Prostate gland (tissue), 2 donors: Measurements from ENCODE around the gene APOBEC4. TPM values are rescaled to one million over a fixed set of nuclear protein-coding genes. Genes with fewer than 3 reads are reported as not detected.

ENCODE experiments used
- DNase-seq: peaks from one replicate; pipeline ENCODE4 v3.0.0-alpha.2; 2019; ENCODE audit warnings: low spot score
- H3K27ac ChIP-seq, 2 donors: fragments of 200-600 bp; sonication (generic); 2 replicates each; pipeline ENCODE4 v1.5.1; 2017 to 2019
- H3K27me3 ChIP-seq: fragments of 200-600 bp; sonication (generic); replicated peaks from 2 replicates; pipeline ENCODE4 v1.5.1; 2019; ENCODE audit not compliant: insufficient read depth
- H3K36me3 ChIP-seq, 2 donors: fragments of 200-600 bp; sonication (generic); 1 replicate in 1 of 2; 2 replicates in 1 of 2; pipeline versions ENCODE4 v1.5.1 to v1.8.1; 2017 to 2019
- H3K4me1 ChIP-seq: fragments of 200-600 bp; sonication (generic); replicated peaks from 2 replicates; pipeline ENCODE4 v1.5.1; 2019
- H3K4me3 ChIP-seq, 2 donors: fragments of 200-600 bp; sonication (generic); 2 replicates each; pipeline ENCODE4 v1.5.1; 2017 to 2019
- H3K9me3 ChIP-seq: fragments of 200-600 bp; sonication (generic); 2 replicates; pipeline ENCODE4 v1.5.1; 2017
- CTCF ChIP-seq, 4 experiments: fragments of 200-600 bp in 2 of 4; fragments of 450-650 bp in 2 of 4; sonication (generic) in 2 of 4; IDR thresholded peaks; 1 replicate in 3 of 4; 2 replicates in 1 of 4; pipeline ENCODE4 v1.5.1; 2016 to 2019; ENCODE audit warnings: antibody characterized with exemption in 4 of 4, mild to moderate bottlenecking in 2 of 4, moderate library complexity in 2 of 4
- POLR2A ChIP-seq: fragments of 450-650 bp; IDR thresholded peaks from one replicate; pipeline ENCODE4 v1.6.1; 2016; ENCODE audit warnings: antibody characterized with exemption, mild to moderate bottlenecking
- POLR2AphosphoS5 ChIP-seq: sonication (generic); formaldehyde crosslinking; IDR thresholded peaks from one replicate; pipeline ENCODE4 v1.6.1; 2017; ENCODE audit warnings: antibody characterized with exemption
- WGBS: methylation state at CpG from one replicate; pipeline ENCODE4 v1.1.5; 2018; 5-methylcytosine and 5-hydroxymethylcytosine counted together
- intact Hi-C: fragments of 100-400 bp; cut with DNase I; formaldehyde crosslinking; loops from one replicate; pipeline ENCODE4 v1.14.2; 2022
- total RNA-seq, 2 donors: library from RNA; depleted of rRNA; stranded (reverse); fragments of >200 nt; gene quantifications; one replicate each; pipeline ENCODE4 v1.1.0, GENCODE V29; 2016

The APOBEC4 gene
- total RNA-seq, 2 donors from 2014 or later = 0.34 TPM; not detected in 1

GRCh38 chr1:183596500-183596899, 56.6 kb downstream of the APOBEC4 start:
- intact Hi-C loops = no loop called here
- TF ChIP-seq POLR2A = no peak
- TF ChIP-seq CTCF (IDR thresholded peaks at IDR 0.05) = no peak
- no peak for TF ChIP-seq POLR2AphosphoS5
- no peaks in the 10 kb centered on the region for H3K36me3 ChIP-seq
- WGBS = 89% methylated on average over 5 of the region's 5 CpGs
- H3K4me3 ChIP-seq = no peak overlapping the region
- no peaks in the 10 kb centered on the region for H3K4me1 ChIP-seq
- no peaks in the 10 kb centered on the region for H3K27me3 ChIP-seq
- no peaks in the 10 kb centered on the region for H3K9me3 ChIP-seq
- H3K27ac ChIP-seq = no peak overlapping the region
- DNase-seq = no peak

Other genes with a start within 250 kb of the APOBEC4 start
- 10 to 100 TPM in 1 of 2 donors, under 1 TPM in 1; 0.27 to 41.0 TPM for gene NMNAT2, start 234.9 kb downstream of the APOBEC4 start, total RNA-seq
- gene SMG7, start 180.8 kb downstream of the APOBEC4 start, total RNA-seq = 10 to 100 TPM; 60.9 to 92.8 TPM
- 1 to 10 TPM; 2.1 to 5.6 TPM for gene NCF2, start 62.9 kb downstream of the APOBEC4 start, total RNA-seq
- 10 to 100 TPM; 62.9 to 92.8 TPM for gene ARPC5, start 17.5 kb downstream of the APOBEC4 start, total RNA-seq
- 10 to 100 TPM; 11.1 to 49.6 TPM for gene RGL1, start 151.8 kb upstream of the APOBEC4 start, total RNA-seq